HG03103 (cell line): ENCODE measurements around the gene MYMK.

ENCODE experiments used
- ATAC-seq: cut with Tn5 transposase; IDR thresholded peaks from one replicate; pipeline ENCODE4 v1.9.1; 2021; ENCODE audit warnings: low read depth; ENCODE audit not compliant: unreplicated experiment

The MYMK gene

DNA sequence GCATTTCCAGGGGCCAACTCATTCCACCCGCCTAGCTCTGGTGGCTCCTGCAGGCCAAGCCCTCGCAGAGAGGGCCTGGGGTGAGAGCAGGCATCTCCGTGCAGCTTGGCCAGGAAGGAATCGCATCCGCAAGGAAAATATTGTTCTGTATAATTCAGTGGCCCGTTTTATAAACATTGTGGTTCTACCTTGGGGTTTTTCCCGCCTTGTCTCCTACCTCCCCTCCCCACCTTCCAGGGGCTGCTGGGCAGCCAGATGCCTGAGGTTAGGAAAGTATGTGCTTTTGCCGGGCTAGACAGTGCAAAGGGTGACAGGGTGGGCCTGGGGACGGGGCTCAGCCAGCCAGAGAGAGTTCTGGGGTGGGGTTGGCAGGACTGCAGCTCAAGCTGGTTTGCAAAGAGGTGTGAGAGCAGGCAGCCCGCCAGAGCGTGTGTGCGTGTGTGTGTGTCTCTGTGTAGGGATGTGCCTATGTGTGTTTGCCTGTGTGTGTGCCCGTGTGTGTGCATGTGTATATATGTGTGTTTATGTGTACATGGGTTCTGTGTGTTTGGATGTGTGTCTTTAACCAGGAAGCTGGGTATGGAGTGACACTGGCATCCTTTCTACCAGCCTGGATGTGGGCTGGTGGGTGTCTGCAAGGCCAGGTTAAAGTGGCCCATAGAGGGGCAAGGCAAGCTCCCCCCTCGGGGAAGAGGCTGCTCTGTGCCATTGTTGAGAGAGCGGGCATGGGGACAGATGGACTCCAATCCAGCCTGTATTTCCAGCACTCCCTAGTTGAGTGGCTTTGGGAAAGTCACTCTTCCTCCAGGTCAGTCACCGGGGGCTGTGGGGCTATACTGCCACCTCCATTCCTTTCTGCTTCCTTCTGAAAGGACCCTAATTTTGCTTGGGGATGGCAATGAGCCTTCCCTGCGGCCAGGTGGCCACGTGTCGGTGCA lies 35.2 kb downstream of the MYMK start:
- no peak for ATAC-seq

DNA sequence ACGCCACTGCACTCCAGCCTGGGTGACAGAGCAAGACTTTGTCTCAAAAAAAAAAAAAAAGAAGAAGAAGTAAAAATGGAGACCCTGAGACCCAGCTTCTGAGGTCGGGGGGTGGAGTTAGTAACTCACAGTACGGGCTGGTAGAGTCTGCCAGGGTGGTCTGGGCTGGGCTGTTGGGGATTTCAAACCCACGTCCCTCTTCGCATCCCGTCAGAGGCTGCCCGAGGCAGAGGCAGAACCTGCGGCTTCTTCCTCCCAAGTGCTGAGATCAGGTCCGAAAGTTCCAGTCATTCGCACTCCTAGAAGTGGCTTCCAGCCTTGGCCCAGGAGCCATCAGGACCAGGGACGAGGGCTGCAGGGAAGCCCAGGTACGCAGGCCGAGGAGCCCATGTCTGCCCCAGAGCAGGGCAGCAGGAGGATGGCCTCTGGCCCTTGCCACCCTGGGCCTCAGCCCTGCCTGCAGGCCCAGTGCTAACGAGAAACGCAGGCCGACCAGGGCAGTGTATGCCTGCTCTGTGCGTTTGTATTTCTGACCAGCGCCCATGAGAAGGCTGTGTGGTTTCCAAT lies 36.0 kb downstream of the MYMK start:
- ATAC-seq, result no peak

GRCh38 chr9:133487331-133487725 lies 37.4 kb downstream of the MYMK start:
- no peak for ATAC-seq

- no peak for ATAC-seq
Measured at GRCh38 chr9:133485531-133486260, 39.1 kb downstream of the MYMK start.

DNA sequence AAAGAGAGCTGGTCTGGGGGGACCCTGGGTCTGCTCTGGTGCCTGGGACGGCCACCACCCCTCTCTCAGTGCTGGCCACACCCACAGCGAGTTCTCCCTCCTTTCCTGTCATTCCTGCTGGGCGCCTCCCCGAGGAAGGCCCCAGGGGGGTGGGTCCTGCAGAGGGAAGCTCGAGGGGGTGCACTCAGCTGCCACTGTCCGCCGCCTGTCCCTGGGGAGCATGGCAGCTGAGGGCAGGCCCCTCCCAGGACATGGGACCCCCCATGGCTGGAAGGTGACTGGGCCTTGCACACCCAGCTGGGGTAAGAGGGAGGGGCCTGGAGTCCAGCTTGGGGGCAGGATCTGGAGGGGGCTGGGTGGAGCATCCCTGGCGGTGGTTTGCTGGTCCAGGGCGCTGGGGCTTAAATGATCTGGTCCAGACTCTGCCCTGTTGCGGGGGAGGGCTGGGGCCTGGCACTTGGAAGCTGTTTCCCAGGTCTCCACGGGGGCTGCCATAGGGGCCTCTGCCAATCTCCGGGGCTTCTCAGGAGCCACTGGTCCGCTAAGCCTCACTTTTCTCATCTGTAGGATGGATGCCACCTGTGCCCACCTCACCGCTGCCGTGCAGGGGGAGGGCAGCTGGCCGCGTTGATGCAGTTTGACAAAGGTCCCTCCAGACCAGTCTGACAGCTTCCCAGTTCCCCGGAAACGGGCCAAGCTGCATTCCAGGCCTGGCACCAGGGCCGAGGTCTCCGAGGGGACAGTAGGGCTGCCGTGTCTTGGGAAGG lies 39.9 kb downstream of the MYMK start:
- ATAC-seq, result no peak

DNA sequence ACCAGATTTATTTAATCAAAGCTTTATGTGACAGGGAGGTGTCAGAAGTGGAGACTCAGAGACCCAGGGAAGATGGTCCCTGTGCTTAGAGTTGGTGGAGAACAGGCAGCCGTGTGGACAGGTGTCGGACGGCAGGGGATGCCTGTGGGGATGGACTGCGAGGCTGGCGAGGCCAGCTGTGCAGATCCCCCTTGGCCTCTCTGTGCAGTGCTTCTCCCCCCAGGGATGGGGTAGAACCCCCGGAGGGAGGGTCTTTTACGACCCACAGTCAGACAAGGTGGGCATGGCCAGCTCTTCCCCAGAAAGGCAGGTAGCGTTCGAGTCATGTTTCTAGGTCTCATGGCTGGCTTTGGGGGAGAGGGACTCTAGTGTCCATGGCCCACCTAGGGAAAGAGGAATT lies 41.1 kb downstream of the MYMK start:
- ATAC-seq, result no peak

- peak; percentile 84 for ATAC-seq
Measured at GRCh38 chr9:133478851-133479711, 45.7 kb downstream of the MYMK start, which contains the start of gene SLC2A6. TSS of gene SLC2A6 (minus strand) at chr9:133479099. CDS start at chr9:133479059, 40 bp downstream.

- peak; percentile 32 for ATAC-seq
Measured at GRCh38 chr9:133477992-133478850, 46.5 kb downstream of the MYMK start.

- ATAC-seq, result no peak
Measured at GRCh38 chr9:133477461-133477860, 47.3 kb downstream of the MYMK start.

GRCh38 chr9:133476941-133477340 lies 47.8 kb downstream of the MYMK start:
- no peak for ATAC-seq

- ATAC-seq, result no peak
Measured at GRCh38 chr9:133476036-133476931, 48.5 kb downstream of the MYMK start.

DNA sequence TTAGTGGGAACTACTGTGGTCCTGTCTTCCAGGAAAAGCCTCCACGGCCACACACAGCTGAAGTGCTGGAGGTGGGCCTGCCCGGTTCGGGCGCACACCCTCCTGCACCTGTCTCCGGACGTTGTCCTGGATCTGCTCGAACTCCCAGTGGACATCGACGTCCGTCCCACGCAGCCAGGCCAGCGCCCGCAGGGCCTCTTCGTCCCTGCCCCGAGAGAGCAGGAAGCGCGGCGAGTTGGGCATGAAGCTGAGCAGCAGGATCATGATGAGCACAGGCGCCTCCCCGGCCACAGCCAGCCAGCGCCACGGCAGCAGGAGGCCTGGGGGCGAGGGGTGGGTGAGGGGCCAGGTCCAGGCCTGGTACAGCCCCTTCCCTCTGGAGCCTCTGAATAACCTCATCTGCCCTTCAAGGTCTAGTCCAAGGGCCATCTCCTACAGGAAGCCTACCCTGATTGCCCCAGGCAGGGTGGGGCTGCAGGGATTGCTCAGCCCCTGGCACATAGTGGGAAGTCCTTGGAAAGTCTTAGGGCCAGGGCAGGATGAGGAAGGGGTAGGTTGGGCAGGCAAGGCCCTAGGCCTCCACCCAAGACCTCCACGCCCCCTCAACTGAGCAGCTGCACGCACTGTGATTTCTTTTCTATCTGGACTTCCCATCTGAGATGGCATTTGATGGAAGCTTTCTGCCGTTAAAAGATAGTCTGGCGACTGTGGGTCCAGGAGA lies 49.3 kb downstream of the MYMK start:
- ATAC-seq, result no peak

GRCh38 chr9:133474853-133475252 lies 49.9 kb downstream of the MYMK start:
- ATAC-seq, result no peak

DNA sequence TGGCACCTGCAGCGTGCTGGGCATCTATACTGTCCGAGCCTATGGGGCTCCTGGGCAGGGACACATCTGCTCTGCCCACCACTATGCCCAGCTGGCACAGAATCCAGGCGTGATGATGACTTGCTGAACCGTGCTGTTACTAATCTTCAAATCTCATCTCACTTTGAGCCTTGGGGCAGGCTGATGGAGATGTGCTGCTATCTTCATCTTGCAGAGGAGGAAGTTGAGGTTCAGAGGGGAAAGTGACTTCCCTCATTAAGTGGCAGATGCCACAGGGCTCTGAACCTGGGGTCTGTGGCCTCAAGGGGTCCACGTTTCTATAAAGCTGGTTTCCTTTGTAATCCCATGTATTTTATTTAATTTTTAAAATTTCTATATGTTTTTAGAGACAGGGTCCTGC lies 50.5 kb downstream of the MYMK start:
- ATAC-seq, result no peak

DNA sequence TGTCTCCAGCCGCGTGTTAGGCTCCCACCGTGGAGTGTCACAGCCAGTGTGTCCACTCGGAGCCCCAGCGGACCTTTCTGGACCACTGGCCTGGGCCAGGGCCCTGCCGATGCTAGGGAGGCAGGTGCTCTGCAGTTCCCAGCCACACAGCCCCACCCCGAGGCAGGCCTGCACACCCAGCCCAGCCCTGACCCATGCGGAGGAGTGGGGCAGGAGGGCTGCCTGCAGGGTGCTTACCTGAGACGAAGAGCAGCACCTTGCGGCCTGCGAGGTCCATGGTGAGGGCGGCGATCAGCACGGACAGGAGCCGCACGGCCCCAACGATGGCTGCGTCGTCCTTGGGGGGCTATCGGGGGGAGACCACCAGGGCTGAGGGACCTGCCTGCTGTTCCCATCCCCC lies 51.0 kb downstream of the MYMK start:
- ATAC-seq, result no peak

- ATAC-seq, result no peak
Measured at GRCh38 chr9:133472753-133473378, 51.9 kb downstream of the MYMK start.

GRCh38 chr9:133472277-133472645 lies 52.5 kb downstream of the MYMK start:
- no peak for ATAC-seq
